HG03039 (cell line): ENCODE results near the gene CDH13.

Experiments used
- ATAC-seq: cut with Tn5 transposase; IDR thresholded peaks from one replicate; pipeline ENCODE4 v1.9.1; 2021; ENCODE audit warnings: mild to moderate bottlenecking, moderate library complexity; ENCODE audit not compliant: unreplicated experiment

Gene CDH13

DNA sequence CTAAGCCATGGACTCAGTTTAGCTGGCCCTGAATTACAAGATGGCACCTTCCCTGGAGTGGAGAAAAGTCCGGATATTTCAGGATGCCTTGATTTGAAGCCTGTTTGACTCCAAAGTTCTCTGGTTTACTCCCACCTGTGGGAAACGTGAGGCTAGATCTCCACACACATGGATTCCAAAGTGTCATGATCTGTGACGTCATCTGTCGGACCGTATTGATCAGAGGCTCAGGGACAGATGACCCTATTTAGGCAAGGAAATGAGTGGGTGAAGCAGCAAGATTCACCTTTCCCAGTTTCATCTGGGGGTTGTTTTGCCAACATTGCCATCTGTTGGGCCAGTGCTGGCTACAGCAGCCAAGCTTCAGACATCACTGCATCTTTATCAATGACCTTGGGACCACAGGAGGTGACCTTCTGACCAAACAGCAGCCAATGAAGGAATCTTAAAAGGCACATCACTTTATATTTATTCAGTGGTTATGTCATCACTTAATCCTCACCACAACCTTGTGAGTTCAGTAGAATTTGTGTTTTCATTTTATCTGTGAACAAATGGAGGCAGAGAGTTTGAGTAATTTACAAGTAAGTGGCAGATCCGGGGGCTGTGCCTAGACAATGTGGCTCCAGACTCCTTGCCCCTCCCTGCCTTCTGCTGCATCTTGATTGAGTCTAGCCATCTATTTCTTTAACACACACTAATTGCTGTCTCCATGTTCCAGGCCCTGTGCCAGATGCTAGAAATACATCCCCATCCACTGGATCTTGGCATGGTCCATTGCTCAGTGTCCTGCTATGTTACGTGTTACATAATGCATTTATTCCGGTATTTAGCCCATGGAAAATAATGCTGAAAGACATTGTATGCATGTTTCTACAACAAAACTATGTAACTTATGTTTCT, 1.5 kb upstream of the CDH13 start:
- no peak for ATAC-seq

DNA sequence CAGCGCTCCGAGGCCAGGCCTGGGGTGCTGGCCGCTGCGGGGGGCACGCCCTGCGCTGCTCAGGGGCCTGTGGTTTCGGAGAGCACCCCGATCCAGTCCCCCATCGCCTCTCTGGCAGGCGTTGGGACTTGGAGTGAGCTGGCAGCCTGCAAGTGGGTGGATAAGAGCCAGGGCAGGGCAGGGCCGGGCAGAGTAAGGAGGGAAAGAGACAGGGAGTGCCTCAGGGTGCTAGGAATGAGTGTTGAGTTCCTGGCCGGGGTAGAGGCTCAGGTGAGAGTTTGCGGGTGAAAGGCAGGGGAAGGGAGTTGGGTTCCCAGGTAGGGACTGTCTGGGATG, 1.3 kb downstream of the CDH13 start:
- ATAC-seq: no peak

DNA sequence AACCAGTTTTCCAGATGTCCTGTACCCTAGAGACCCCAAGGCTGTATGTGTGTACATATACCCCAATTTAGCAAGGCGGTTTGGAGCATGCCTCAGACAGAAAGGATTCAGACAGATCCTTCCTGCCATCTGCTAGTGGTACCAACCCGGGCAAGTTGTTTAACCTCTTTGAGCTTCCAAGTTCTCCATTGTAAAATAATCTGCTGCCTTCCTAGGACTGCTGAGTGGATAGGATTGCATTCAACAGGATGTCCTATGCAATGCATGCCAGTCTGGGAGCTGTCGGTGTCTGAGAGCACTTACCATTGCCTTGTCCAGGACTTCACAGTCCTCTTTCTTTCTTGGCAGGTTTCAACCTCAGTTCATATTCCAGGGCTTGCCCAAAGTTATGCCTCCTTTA, 1.9 kb downstream of the CDH13 start:
- ATAC-seq: no peak

DNA sequence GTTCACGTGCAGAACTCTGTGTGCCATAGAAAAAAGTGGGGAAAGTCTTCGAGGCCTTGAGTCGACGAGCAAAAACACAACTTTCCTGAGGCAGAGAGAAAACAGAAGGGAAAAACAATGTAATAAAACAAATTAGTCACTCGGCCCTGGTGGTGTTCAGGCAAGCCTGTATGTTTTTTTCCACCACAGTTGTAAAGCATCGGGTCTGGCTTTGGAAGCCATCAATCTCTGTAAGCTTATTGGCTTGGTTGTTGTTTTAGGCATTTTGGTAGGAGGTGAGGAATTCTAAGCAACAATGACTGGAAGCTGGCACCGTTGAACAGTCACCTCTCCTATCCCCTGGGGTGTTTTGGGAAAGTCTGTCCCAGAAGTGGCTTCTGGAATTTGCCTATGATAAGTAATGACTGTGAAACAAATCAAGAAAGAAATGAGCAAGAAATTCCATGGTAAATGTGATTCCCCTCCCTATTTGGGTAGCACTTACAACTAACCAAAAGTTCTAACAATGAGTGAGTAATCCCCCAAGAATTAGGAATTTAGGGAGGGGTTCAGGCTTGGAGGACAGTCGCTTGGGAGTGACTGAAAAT, 2.8 kb downstream of the CDH13 start:
- ATAC-seq: no peak

DNA sequence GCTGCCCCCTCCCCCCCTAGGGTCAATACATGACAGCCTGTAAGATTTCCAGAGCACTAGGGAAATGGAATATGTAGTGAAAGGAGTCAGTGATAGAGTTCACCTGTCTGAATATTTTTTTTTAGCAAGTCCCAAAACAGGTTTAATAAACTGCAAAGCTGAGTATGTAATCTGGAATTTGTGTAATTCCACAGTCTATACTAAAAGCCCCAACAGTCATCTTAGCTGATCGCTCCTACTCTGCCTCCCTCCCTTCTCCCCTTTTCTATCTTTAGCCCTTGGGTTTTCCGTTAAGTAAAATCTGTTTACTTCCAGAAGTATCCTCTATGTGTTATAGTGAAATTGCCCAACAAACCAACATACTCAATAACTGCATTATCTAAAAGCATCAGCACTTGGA, 3.5 kb downstream of the CDH13 start:
- no peak for ATAC-seq

DNA sequence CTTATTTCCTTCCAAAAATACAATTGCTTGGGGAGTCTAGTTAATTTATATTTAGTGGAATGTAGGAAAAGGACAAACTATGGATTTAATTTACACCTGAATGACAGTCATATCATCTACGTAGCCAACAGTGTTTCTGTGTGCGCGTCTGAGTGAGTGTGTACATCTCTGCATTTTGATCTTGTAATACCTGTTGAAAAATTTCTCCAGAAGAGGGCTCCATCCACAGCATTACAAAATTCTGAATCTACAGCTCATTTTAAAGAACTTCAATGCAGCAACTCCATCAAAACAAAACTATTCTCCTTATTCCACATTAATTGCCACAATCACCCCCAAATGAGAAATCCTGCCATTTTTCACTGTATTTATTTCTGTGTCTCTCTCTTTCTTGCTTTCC, 3.9 kb downstream of the CDH13 start:
- ATAC-seq: no peak

DNA sequence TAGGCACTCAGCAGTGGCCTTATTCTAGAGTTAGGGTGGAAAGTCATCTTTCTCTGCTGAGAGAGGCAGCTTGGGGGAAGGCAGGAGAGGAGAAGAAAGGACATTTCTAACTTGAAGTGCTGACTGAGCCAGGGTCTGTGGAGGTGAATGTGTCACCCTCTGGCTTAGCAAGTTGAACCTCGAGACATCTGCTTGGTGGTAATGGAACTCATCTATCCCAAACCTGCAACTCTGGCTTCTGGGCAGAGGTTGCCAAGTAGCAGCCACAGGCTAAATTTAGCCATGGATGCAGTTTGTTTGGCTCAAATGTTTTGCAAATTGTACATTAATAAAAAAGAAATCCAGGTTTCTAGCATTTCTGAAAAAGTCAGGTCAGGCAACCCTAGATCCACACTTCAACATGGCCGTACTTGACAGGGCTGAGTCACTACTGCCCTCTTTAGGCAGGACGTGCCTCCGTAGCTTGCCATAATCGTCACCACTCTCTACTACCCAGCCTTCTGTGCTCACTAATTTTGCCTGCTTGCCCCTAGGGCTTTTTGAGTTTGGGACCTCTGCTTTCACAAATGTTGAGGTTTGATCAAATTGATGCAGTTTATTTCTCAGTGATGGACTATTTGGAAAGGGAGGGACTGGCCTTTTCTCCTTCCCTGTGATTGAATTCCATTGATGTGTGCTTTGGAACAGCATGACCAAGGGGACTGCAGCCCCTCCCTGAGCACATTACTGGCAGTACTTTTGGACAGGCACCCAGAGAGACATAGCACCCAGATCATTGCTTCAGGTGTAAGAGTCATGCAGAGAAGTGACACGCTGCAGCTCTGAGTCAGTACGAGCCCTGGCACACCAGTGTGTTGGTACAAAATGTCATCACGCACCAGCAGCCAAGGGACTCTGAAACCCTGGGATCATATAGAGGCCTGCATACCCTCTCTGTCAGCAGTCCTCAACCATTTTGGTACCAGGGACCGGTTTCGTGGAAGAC, 5.2 kb downstream of the CDH13 start:
- ATAC-seq: no peak

DNA sequence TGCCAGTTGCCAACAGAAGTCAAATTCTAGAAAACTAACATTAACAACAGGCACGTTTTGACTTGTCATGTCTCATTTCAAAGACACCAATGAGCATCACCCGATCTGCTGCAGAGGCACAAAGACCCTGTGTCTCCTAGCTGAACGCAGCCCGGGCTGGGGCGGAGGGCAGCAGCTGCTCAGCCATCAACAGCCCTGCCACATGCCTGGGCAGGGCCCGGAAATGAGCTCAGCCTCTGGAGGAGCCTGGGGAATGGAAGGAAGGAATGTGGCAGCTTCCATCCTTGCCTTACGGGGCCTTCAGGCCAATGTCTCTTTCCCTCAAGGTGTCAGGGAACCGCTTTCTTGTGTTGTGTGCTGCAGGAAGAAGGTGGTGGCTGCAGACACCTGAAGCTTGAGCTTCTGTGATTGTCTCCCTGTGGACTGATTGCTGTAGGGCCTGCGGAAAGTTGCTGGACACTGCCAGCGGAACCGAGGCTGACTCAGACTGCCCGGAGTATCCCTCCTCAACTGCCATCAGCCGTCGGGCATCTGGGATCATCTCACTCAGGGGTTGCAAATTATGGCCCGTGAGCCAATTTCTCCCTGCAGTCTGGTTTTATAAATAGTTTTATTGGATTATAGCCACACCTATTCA, 7.3 kb downstream of the CDH13 start:
- no peak for ATAC-seq

DNA sequence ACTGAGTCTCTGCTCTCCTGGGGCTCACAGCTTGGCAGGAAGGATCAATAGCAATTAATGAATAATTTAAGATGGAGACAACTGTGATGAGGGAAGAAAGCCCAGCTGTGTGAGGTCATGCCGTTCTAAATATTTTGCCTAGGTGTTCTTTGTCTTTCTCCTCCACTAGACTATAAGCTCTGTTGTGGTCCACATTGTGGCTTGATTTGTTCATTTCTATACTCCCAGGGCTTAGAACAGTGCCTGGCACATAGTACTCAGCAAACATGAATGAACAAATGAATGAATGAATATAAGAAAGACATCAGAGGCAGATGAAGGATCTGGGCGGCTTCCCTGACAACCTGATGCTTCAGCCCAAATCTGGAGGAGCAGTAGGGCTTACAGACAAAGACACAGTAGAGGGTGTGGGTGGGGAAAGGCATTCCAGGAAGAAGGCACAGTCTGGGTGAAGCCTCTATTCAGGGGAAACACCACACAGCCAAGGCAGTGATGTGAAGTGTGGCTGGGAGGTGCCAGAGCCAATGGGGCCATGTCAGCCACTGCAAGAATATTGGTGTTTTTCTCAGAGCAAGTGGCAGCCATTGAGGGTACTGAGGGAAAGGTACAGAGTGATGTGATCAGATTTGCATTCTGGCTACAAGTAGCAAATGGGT, 8.3 kb downstream of the CDH13 start:
- no peak for ATAC-seq

DNA sequence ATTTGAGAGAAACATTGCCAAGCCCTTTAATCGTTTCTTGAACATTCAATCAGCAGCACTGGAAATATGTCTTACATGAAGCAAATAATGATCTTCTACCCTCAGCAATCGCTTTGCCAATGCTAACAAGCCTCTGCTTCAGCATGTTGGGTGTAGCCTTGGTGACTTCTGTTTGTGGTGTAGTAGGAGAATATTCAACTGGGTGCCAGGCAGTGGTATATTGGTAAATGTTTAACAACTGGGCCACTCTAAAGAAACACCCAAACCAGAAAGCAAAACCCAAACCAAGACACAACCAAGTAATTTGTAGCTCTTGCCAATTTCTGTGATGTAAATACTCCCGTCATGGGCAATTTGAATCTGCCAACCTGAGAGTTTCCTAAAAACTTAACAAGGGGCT, 9.7 kb downstream of the CDH13 start:
- ATAC-seq: no peak

DNA sequence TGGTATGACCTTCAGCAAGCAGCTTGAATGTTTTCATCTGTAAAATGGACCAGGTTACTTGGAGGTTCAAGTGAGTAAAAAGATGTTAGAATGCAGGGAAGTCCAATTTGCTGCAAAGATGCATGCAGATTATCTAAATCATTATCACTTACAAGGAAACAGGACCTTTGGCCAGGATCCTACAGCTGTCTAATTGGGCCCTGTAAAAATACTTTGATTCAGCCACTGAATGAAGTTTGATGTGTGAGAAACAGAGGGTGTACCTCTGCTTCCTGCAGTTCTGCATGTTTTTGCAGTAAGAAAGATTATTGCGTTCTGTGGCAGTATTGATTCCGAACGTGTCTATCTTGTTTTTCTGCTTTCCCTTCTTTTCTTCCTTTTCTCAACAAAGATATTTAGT, 10.2 kb downstream of the CDH13 start:
- ATAC-seq: no peak

DNA sequence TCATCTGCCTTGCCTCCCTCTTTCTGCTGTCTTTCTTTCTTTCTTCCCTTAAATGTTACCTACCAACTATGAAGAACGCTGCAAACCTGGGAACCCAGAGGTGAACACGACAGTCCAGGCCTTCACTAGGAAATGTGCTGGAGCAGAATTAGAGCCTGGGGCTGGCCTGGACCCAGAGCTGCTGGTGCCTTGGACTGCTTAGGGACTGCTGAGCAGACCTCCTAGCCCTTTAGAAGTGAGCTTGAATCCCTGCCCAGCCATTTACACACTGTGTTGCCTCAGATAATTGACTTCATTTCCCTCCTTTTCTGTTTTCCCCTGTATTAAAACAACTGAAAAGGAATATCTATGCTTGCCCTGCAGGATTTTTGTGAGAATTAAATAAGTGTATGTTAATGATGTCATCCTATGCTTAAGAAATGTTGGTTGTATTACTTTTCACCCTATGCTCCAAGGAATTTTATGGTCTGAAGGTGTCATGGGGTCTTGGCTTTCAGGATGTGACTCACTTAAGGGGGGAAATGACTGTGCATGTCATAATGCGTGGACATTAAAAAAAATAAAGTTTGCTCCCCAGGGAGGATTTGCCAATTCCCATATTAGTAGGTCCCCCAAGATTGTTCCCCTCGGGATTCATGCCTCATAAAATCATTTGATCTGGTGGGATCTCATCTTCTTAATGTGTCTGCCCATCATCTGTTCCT, 11.5 kb downstream of the CDH13 start:
- ATAC-seq: no peak

DNA sequence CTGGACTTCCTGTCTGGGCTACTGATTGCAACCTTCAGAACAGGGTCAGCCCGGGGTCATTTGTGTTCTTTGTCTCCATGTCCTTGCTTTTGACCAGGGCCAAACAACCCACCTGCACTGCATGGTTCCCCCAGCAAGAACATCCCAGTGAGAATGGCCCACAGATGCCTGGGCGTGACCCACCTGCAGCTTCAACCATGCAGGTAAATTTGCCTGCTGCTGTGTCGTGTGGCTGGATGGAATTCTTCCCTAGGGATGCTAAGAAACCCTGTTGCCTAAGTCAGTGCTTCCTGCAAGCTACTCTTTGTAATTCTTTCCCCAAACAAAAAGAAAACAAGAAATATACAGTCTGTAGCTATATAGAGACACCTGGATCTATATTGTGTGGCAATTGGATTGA, 12.5 kb downstream of the CDH13 start:
- ATAC-seq: no peak

DNA sequence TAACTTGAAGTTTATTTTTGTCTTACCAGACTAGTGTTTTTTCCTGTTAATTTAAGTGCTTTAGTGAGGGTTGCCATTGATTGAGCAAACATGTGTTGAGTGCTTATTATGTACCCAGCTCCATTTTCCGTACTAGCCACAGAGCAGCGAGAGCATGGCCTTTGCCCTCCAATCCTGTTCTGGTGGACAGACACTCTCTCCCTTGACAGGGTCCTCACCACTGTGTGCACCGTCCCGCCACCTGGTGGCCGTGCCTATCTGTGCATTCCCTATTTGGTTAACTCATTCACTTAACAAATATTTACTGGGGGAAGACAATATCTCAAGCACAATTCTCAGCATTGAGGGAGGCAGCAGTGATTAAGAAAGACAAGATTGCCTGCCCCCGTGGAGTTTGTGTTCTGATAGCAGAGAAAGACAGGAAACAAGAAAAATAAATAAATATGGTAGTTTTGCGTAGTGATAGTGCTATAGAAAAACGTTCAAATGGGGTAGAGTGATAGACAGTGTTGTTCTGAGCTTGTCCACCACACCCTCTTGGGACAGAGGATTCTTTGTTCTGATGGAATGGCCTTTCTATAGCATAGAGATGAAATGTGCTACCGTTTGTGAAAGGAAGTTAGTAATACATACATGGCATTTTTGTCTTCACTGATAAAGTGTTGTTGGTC, 13.0 kb downstream of the CDH13 start:
- no peak for ATAC-seq

DNA sequence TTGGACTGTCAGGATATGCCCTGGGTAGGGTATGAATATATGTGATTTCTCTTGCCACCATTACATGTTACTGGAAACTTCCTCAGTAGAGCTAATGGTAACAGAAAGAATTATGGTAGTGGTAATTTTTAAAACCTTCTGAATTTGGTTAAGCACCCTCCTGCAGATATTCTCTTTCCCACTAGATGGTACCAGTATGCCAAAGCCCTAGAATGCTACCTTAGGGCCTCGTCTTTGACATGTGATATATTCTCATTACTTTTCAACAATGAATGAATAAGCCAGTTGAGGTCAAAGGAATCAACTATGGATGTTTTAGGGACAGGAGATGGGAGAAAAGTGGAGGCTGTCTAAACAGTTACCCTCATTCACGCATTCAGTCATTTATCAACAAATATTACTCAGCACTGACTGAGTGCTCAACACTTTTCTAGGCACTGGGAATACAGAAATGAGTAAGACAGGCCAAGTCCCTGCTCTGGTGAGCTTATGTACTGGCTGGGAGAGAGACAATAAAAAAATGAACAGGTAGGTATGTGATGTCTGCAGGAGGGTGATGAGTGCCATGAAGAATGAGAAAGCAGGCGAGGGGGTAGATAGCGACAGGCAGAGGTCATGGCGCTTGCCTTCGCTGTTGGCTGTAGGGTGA, 14.7 kb downstream of the CDH13 start:
- no peak for ATAC-seq

DNA sequence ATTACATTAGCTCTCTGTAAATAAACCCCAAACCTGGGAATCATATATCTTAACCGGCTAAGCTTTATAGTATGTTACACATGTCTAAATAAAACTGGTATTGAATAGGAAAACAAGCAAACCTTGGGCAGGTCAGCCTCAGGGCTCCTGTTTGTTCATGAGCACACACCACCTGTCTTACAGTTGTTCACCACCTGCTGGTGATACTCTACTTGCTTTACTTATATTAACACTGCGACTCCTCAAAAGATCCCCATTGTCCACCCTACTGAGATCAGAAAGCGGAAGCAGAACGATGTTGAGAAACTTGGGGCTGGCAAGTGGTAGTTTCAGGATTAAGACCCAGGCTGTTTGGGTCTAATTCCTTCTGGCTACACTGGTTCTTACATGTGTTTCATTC, 16.4 kb downstream of the CDH13 start:
- no peak for ATAC-seq

DNA sequence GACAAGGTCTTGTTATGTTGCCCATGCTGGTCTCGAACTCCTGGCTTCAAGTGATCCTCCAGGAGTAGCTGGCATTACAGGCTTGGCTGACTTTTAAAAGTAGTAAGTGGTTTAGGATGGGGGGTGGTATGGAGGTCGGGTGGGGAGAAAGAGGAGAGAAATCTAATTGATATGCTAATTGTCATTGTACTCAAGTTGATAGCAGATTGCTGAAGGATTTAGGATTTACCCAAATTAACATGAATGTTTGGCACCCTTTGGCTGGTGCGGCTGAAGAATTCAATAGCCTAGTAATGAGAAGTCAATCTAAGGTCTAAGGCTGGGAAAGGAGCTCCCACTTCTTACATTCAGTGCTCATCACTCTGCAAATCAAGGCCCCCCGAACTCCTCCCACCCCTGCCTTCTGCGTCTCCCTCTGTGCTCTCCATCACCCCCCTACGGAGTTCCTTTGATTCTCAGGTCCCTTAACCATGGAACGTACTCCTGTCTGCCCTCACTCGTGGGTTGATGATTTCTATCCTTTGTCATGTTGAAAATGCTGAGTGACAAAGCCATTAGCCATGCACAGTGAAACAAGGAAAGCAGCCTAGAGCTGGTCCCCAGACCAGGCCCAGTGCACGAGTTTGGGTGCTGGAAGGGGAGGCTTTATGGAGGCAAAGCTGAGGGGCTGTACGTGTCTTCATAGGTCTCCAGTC, 17.3 kb downstream of the CDH13 start:
- no peak for ATAC-seq

DNA sequence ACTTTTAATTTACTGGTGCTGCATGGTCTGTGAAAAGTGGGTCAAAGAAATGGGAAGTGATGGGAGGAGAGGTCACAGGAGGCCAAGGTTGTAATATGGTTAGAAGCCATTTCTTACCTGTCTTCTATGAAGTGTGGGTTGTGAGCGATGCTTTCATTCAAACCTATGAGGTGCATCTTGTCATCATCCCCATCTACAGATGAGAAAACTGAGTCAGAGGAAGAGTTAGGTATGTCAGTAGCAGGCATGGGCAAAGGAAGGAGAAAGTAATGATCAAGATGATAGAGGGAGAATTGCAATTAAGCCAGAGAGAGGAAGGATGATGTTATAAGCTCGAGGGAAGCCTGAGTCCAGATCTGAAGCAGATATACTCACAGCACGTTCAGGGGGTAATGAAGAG, 19.7 kb downstream of the CDH13 start:
- no peak for ATAC-seq
